Neural cell (in vitro differentiated cells): ENCODE measurements around the gene NCEH1. TPM values are rescaled to one million over a fixed set of nuclear protein-coding genes. Genes with fewer than 3 reads are reported as not detected.

ENCODE experiments used
- H2AFZ ChIP-seq: fragments of 200-600, 300-800 bp; sonication (generic), shearing (Covaris generic); 2 replicates; pipeline ENCODE4 v1.6.0; 2014; ENCODE audit warnings: low read depth, mild to moderate bottlenecking, antibody characterized with exemption, low read length, moderate library complexity
- H3F3A ChIP-seq: fragments of 200-600 bp; shearing (Covaris generic); 2 replicates; pipeline ENCODE4 v1.6.1; 2016; ENCODE audit warnings: mild to moderate bottlenecking, moderate library complexity, mixed read lengths, antibody characterized with exemption, low read length; ENCODE audit not compliant: insufficient read depth, poor library complexity, severe bottlenecking
- H3K27ac ChIP-seq: fragments of 200-600, 300-800 bp; sonication (generic), shearing (Covaris generic); 2 replicates; pipeline ENCODE4 v1.5.1; 2014; ENCODE audit warnings: mild to moderate bottlenecking, low read length, moderate library complexity
- H3K27me3 ChIP-seq: fragments of 300-800, 200-600 bp; sonication (generic), shearing (Covaris generic); 2 replicates; pipeline ENCODE4 v1.6.0; 2014; ENCODE audit warnings: mild to moderate bottlenecking, low read depth, low read length, moderate library complexity; ENCODE audit not compliant: insufficient read depth
- H3K36me3 ChIP-seq: fragments of 300-800, 200-600 bp; sonication (generic), shearing (Covaris generic); 2 replicates; pipeline ENCODE4 v1.5.1; 2014; ENCODE audit warnings: mild to moderate bottlenecking, antibody characterized with exemption, low read length, moderate library complexity; ENCODE audit not compliant: insufficient read depth
- H3K4me2 ChIP-seq: fragments of 300-800, 200-600 bp; sonication (generic), shearing (Covaris generic); 2 replicates; pipeline ENCODE4 v1.6.0; 2014; ENCODE audit warnings: mild to moderate bottlenecking, low read length
- H3K4me3 ChIP-seq: fragments of 300-800, 200-600 bp; sonication (generic), shearing (Covaris generic); 2 replicates; pipeline ENCODE4 v1.5.1; 2014; ENCODE audit warnings: mild to moderate bottlenecking, low read length, moderate library complexity
- H3K79me2 ChIP-seq: fragments of 200-600 bp; shearing (Covaris generic); replicated peaks from 2 replicates; pipeline ENCODE4 v1.6.0; 2014; ENCODE audit warnings: mild to moderate bottlenecking, low read length, moderate library complexity; ENCODE audit not compliant: insufficient read depth
- H3K9ac ChIP-seq: fragments of 300-800, 200-600 bp; sonication (generic), shearing (Covaris generic); 2 replicates; pipeline ENCODE4 v1.6.1; 2016; ENCODE audit warnings: mild to moderate bottlenecking, low read length, mixed read lengths
- H3K9me2 ChIP-seq: fragments of 200-600 bp; shearing (Covaris generic); 2 replicates; pipeline ENCODE4 v1.6.1; 2016; ENCODE audit warnings: mild to moderate bottlenecking, low read length, mixed read lengths; ENCODE audit not compliant: insufficient read depth
- H3K9me3 ChIP-seq: fragments of 200-600, 300-800 bp; sonication (generic), shearing (Covaris generic); 2 replicates; pipeline ENCODE4 v1.6.1; 2016; ENCODE audit warnings: mild to moderate bottlenecking, mixed run types, low read length, moderate library complexity, mixed read lengths
- H4K20me1 ChIP-seq: fragments of 200-600 bp; shearing (Covaris generic); 2 replicates; pipeline ENCODE4 v1.6.1; 2016; ENCODE audit warnings: mild to moderate bottlenecking, mixed run types; ENCODE audit not compliant: insufficient read depth
- EP300 ChIP-seq: fragments of 450-650 bp; conservative IDR thresholded peaks from 2 replicates; pipeline ENCODE4 v1.6.1; 2014; ENCODE audit warnings: antibody characterized with exemption, mild to moderate bottlenecking, moderate library complexity; ENCODE audit not compliant: poor library complexity, severe bottlenecking
- EZH2 ChIP-seq: fragments of 200-600, 300-800 bp; shearing (Covaris generic), sonication (generic); IDR thresholded peaks from 2 replicates; pipeline ENCODE4 v1.6.1; 2014; ENCODE audit warnings: antibody characterized with exemption, low read length, borderline replicate concordance, mild to moderate bottlenecking; ENCODE audit not compliant: insufficient read depth, poor library complexity, severe bottlenecking
- MXI1 ChIP-seq: fragments of 450-650 bp; conservative IDR thresholded peaks from 2 replicates; pipeline ENCODE4 v1.6.1; 2014; ENCODE audit warnings: antibody characterized with exemption, mild to moderate bottlenecking; ENCODE audit not compliant: poor library complexity, severe bottlenecking
- POLR2AphosphoS5 ChIP-seq: IDR thresholded peaks from 2 replicates; pipeline ENCODE4 v1.6.1; 2012
- RAD21 ChIP-seq: fragments of 450-650 bp; conservative IDR thresholded peaks from 2 replicates; pipeline ENCODE4 v1.6.1; 2014; ENCODE audit warnings: antibody characterized with exemption, mild to moderate bottlenecking, moderate library complexity
- SMC3 ChIP-seq: fragments of 450-650 bp; conservative IDR thresholded peaks from 2 replicates; pipeline ENCODE4 v1.6.1; 2014; ENCODE audit warnings: antibody characterized with exemption, mild to moderate bottlenecking, moderate library complexity; ENCODE audit not compliant: poor library complexity
- TAF1 ChIP-seq: IDR thresholded peaks from 2 replicates; pipeline ENCODE4 v1.6.1; 2012; ENCODE audit warnings: low read depth
- polyA plus RNA-seq: library from polyadenylated mRNA; depleted of rRNA; stranded (reverse); fragments of >200 nt; gene quantifications from 2 replicates; pipeline ENCODE4 v1.2.3, GENCODE V29; 2014
- TF ChIP-seq, protein P1 (sequence below): fragments of 450-650 bp; IDR thresholded peaks from 2 replicates; pipeline ENCODE4 v1.5.1; 2014; ENCODE audit warnings: antibody characterized with exemption, mild to moderate bottlenecking, moderate library complexity; ENCODE audit not compliant: poor library complexity, severe bottlenecking
- TF ChIP-seq, protein P2 (sequence below): IDR thresholded peaks from 2 replicates; pipeline ENCODE4 v1.6.1; 2012; ENCODE audit warnings: borderline replicate concordance

Gene NCEH1
- polyA plus RNA-seq, 1 donor from 2014 or later, result 2.1 TPM

DNA sequence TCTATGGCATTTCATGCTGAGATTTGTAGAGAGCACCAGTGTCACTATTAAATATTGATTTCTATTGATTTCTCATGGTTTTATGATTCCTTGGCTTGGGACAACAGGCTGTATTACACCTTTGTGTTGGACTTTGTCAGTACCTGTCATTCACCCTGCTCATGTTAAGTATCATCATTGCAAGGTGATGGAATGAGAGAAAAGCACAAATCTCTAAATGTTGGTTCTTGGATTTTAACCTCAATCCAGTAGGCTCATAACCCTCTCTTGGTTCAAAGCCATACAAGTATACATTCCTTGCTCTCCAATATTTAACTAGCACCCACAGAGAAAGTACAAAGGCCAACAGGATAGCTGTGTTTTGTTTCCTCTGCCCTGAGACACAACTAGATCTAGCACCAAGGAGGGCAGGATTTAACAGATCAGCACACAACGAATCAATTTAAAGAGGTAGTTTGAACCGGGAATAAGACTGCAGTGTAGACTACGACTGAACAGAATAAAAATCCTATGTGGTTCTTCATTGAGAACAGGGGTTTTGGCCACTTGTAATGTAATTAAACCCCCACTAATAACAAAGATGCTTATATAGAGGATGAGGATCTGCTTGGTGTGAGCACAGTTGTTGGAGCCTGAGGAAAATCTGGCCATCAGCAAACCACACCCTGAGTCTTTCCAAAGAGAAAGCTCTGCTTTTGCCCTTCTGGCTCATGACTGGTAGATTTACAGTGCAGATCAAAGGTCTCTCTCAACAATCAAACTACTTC is 109.6 kb downstream of the NCEH1 start:
- Histone ChIP-seq H3F3A (no peaks in the 10 kb centered on the region), H3K9me3 (no peaks in the 10 kb centered on the region), H3K27me3 (no peaks in the 10 kb centered on the region), H4K20me1 (no peaks in the 10 kb centered on the region), H3K4me2 (no peak overlapping the region), H3K79me2 (no peaks in the 10 kb centered on the region), H3K36me3 (no peaks in the 10 kb centered on the region), H3K27ac (no peak overlapping the region), H3K9ac (no peak overlapping the region), H3K4me3 (no peak overlapping the region), H2AFZ (no peak overlapping the region), H3K9me2 (no peaks in the 10 kb centered on the region)
- TF ChIP-seq EZH2, result no peak

DNA sequence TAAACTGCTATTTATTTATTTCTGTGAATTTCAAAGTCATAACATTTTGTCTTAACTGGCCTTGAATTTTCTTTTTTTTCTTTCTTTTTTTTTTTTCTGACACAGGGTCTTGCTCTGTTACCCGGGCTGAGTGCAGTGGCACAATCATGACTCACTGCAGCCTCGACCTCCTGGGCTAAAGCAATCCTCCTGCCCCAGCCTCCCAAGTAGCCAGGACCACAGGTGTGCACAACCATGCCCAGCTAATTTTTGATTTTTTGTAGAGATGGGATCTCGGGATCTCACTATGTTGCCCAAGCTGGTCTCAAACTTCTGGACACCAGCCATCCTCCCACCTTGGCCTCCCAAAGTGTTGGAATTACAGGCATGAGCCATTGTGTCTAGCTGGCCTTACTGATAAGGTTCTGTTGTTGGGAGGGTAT is 110.2 kb downstream of the NCEH1 start:
- TF ChIP-seq POLR2AphosphoS5, result no peak
- no peak for TF ChIP-seq SMC3
- TF ChIP-seq TAF1, result no peak
- no peak for TF ChIP-seq EZH2
- TF ChIP-seq, protein P1, sequence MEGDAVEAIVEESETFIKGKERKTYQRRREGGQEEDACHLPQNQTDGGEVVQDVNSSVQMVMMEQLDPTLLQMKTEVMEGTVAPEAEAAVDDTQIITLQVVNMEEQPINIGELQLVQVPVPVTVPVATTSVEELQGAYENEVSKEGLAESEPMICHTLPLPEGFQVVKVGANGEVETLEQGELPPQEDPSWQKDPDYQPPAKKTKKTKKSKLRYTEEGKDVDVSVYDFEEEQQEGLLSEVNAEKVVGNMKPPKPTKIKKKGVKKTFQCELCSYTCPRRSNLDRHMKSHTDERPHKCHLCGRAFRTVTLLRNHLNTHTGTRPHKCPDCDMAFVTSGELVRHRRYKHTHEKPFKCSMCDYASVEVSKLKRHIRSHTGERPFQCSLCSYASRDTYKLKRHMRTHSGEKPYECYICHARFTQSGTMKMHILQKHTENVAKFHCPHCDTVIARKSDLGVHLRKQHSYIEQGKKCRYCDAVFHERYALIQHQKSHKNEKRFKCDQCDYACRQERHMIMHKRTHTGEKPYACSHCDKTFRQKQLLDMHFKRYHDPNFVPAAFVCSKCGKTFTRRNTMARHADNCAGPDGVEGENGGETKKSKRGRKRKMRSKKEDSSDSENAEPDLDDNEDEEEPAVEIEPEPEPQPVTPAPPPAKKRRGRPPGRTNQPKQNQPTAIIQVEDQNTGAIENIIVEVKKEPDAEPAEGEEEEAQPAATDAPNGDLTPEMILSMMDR, result no peak
- no peak for TF ChIP-seq RAD21
- TF ChIP-seq, protein P2, sequence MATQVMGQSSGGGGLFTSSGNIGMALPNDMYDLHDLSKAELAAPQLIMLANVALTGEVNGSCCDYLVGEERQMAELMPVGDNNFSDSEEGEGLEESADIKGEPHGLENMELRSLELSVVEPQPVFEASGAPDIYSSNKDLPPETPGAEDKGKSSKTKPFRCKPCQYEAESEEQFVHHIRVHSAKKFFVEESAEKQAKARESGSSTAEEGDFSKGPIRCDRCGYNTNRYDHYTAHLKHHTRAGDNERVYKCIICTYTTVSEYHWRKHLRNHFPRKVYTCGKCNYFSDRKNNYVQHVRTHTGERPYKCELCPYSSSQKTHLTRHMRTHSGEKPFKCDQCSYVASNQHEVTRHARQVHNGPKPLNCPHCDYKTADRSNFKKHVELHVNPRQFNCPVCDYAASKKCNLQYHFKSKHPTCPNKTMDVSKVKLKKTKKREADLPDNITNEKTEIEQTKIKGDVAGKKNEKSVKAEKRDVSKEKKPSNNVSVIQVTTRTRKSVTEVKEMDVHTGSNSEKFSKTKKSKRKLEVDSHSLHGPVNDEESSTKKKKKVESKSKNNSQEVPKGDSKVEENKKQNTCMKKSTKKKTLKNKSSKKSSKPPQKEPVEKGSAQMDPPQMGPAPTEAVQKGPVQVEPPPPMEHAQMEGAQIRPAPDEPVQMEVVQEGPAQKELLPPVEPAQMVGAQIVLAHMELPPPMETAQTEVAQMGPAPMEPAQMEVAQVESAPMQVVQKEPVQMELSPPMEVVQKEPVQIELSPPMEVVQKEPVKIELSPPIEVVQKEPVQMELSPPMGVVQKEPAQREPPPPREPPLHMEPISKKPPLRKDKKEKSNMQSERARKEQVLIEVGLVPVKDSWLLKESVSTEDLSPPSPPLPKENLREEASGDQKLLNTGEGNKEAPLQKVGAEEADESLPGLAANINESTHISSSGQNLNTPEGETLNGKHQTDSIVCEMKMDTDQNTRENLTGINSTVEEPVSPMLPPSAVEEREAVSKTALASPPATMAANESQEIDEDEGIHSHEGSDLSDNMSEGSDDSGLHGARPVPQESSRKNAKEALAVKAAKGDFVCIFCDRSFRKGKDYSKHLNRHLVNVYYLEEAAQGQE, result no peak
- TF ChIP-seq MXI1, result no peak
- TF ChIP-seq EP300, result no peak
- H3K4me2 ChIP-seq, result no peak overlapping the region

More for the DNA sequence above, 110.2 kb downstream of the NCEH1 start:
- Histone ChIP-seq H4K20me1 (no peaks in the 10 kb centered on the region), H2AFZ (no peak overlapping the region), H3K27me3 (no peaks in the 10 kb centered on the region), H3K36me3 (no peaks in the 10 kb centered on the region), H3K4me3 (no peak overlapping the region), H3F3A (no peaks in the 10 kb centered on the region), H3K9me2 (no peaks in the 10 kb centered on the region), H3K27ac (no peak overlapping the region), H3K9ac (no peak overlapping the region), H3K9me3 (no peaks in the 10 kb centered on the region), H3K79me2 (no peaks in the 10 kb centered on the region)
